Psoas muscle (tissue), 8 donors: Measurements from ENCODE around the gene LINGO1. TPM values are rescaled to one million over a fixed set of nuclear protein-coding genes. Genes with fewer than 3 reads are reported as not detected.

Experiments
- ATAC-seq, 4 donors: fragments of 200-7000 bp; cut with Tn5 transposase; one replicate each; pipeline ENCODE4 v1.9.1; 2020; ENCODE audit warnings: moderate library complexity in 3 of 4, mild to moderate bottlenecking in 2 of 4
- DNase-seq, 2 donors: peaks; one replicate each; pipeline ENCODE4 v3.0.0-alpha.2; 2020
- H3K27ac ChIP-seq: fragments of 200-600 bp; one replicate; pipeline ENCODE4 v1.8.0; 2022
- H3K27me3 ChIP-seq, 3 donors: fragments of 200-600 bp in 1 of 3; one replicate each; pipeline versions ENCODE4 v1.6.1 to v1.8.0; 2013 to 2022; ENCODE audit warnings: low read length in 2 of 3, mild to moderate bottlenecking in 2 of 3, moderate library complexity in 1 of 3; ENCODE audit not compliant: insufficient read depth in 3 of 3
- H3K36me3 ChIP-seq, 2 donors: fragments of 200-600 bp in 1 of 2; one replicate each; pipeline versions ENCODE4 v1.6.1 to v1.8.0; 2013 to 2022; ENCODE audit warnings: low read depth in 1 of 2, mild to moderate bottlenecking in 1 of 2, moderate library complexity in 1 of 2; ENCODE audit not compliant: insufficient read depth in 1 of 2
- H3K4me1 ChIP-seq: fragments of 200-600 bp; one replicate; pipeline ENCODE4 v1.8.0; 2022
- H3K4me3 ChIP-seq: fragments of 200-600 bp; one replicate; pipeline ENCODE4 v1.8.0; 2022; ENCODE audit warnings: mild to moderate bottlenecking
- H3K9me3 ChIP-seq: fragments of 200-600 bp; one replicate; pipeline ENCODE4 v1.8.0; 2022
- CTCF ChIP-seq: fragments of 200-600 bp; IDR thresholded peaks from one replicate; pipeline ENCODE4 v1.8.0; 2022; ENCODE audit warnings: antibody characterized with exemption
- WGBS, 3 donors: extraction: QIAGEN DNeasy Blood & Tissue Kit; methylation state at CpG; one replicate each; pipeline versions ENCODE4 v1.1.6 to v1.1.7; 2013; 5-methylcytosine and 5-hydroxymethylcytosine counted together
- intact Hi-C, 2 donors: fragments of 100-400 bp; cut with DNase I; formaldehyde crosslinking; loops; one replicate each; pipeline versions ENCODE4 v1.11.0 to v1.14.2; 2022
- polyA plus RNA-seq, 3 donors: library from polyadenylated mRNA; stranded (reverse); fragments of 200-250 nt; gene quantifications; one replicate each; pipeline ENCODE4 v1.2.3, GENCODE V29; 2013
- total RNA-seq, 4 donors: library from RNA; stranded (reverse); fragmentation: NEBNext Ultra II Directional in 2 of 4; extraction: Animal tissue kit (Norgen Biotek cat#: 25700) in 2 of 4; gene quantifications; one replicate each; pipeline versions ENCODE4 v1.2.1 to v1.2.4, GENCODE V29; 2021 to 2023
- donor health status: healthy with polysubstance abuse.
- donor health status: DM: no; HTN: no; CAD: no; lungs with moderate emphysema.
- donor health status: Bipolar disorder and iron deficiency.
- donor health status: healthy.
- donor health status: DM: yes; HTN: yes; CAD: no.
- donor health status: DM: no; HTN: no; CAD: no.
- donor health status: DM: no; HTN: no; CAD: no.
- donor health status: DM: yes; HTN: yes; CAD: no.

Gene LINGO1
- total and polyA plus RNA-seq, 7 donors = 0.25 to 0.62 (median 0.43) TPM

- Histone ChIP-seq H3K9me3 (no peaks in the 10 kb centered on the region), H3K36me3 (no peaks in the 10 kb centered on the region), H3K27me3 (no peaks in the 10 kb centered on the region), H3K27ac (no peak overlapping the region), H3K4me1 (no peaks in the 10 kb centered on the region), H3K4me3 (no peak overlapping the region)
- intact Hi-C loops = no loop called here
- DNase-seq (no peak), ATAC-seq (no peak)
- TF ChIP-seq CTCF = no peak
- 84 to 89% (median 85%) methylated on average over 3 to 4 of the region's 4 CpGs for WGBS, 3 donors
Measured at GRCh38 chr15:77573802-77574201, 58.9 kb downstream of the LINGO1 start.

- H3K4me3 ChIP-seq = no peak overlapping the region
- 74 to 91% (median 75%) methylated on average over 4 of the region's 4 CpGs for WGBS, 3 donors
- no peak overlapping the region for H3K27ac ChIP-seq
Measured at GRCh38 chr15:77572186-77572585, 60.5 kb downstream of the LINGO1 start.

GRCh38 chr15:77571741-77572140 lies 61.0 kb downstream of the LINGO1 start:
- Histone ChIP-seq H3K27me3 (no peaks in the 10 kb centered on the region), H3K36me3 (no peaks in the 10 kb centered on the region), H3K27ac (no peak overlapping the region), H3K9me3 (no peaks in the 10 kb centered on the region), H3K4me1 (no peaks in the 10 kb centered on the region), H3K4me3 (no peak overlapping the region)
- DNase-seq = peak in 1 of 2 donors; percentile 40
- WGBS, 3 donors = 89 to 96% (median 91%) methylated on average over 14 to 15 of the region's 15 CpGs
- intact Hi-C loops = no loop called here
- no peak for ATAC-seq
- TF ChIP-seq CTCF = no peak

More at GRCh38 chr15:77572186-77572585, 60.5 kb downstream of the LINGO1 start:
- H3K27me3 ChIP-seq = no peaks in the 10 kb centered on the region
- no peaks in the 10 kb centered on the region for H3K4me1 ChIP-seq
- DNase-seq (peak in 1 of 2 donors; percentile 26), ATAC-seq (no peak)
- H3K9me3 ChIP-seq = no peaks in the 10 kb centered on the region
- no peaks in the 10 kb centered on the region for H3K36me3 ChIP-seq
- intact Hi-C loops = no loop called here
- TF ChIP-seq CTCF = no peak

- Histone ChIP-seq H3K27me3 (no peaks in the 10 kb centered on the region), H3K27ac (no peak overlapping the region), H3K36me3 (no peaks in the 10 kb centered on the region), H3K4me3 (no peak overlapping the region), H3K9me3 (no peaks in the 10 kb centered on the region), H3K4me1 (no peaks in the 10 kb centered on the region)
- intact Hi-C loops = no loop called here
- ATAC-seq = no peak
- DNase-seq = no peak
- no peak for TF ChIP-seq CTCF
- WGBS, 3 donors = 82 to 86% (median 82%) methylated on average over 6 of the region's 6 CpGs
Measured at GRCh38 chr15:77571181-77571580, 61.5 kb downstream of the LINGO1 start.

GRCh38 chr15:77569729-77570125 lies 63.0 kb downstream of the LINGO1 start:
- peak overlapping the region; percentile 25 for H3K4me3 ChIP-seq
- H3K4me1 ChIP-seq = no peaks in the 10 kb centered on the region
- no peaks in the 10 kb centered on the region for H3K27me3 ChIP-seq
- no peak for TF ChIP-seq CTCF
- DNase-seq = no peak
- no peak for ATAC-seq
- H3K9me3 ChIP-seq = no peaks in the 10 kb centered on the region
- 39 to 40% (median 40%) methylated on average over 6 of the region's 6 CpGs for WGBS, 3 donors
- H3K36me3 ChIP-seq = no peaks in the 10 kb centered on the region
- intact Hi-C loops = no loop called here
- H3K27ac ChIP-seq = no peak overlapping the region
